Hematopoietic multipotent progenitor cell treated with erythropoietin and hydrocortisone succinate and interleukin-3 and kit ligand, for 8 days (in vitro differentiated cells): Measurements from ENCODE around the gene CHCT1.

ENCODE experiments used
- DNase-seq: peaks from one replicate; pipeline ENCODE4 v3.0.0-alpha.2; 2015

CHCT1 gene

GRCh38 chr17:60445144-60445543 lies 22.9 kb downstream of the CHCT1 start:
- no peak for DNase-seq

- no peak for DNase-seq
Measured at GRCh38 chr17:60447375-60447774, 25.1 kb downstream of the CHCT1 start.

- DNase-seq: no peak
Measured at GRCh38 chr17:60451071-60451470, 28.8 kb downstream of the CHCT1 start.

GRCh38 chr17:60451965-60452364 lies 29.7 kb downstream of the CHCT1 start:
- DNase-seq: no peak

- DNase-seq: no peak
Measured at GRCh38 chr17:60455378-60455777, 33.1 kb downstream of the CHCT1 start.

GRCh38 chr17:60457148-60457547 lies 34.9 kb downstream of the CHCT1 start:
- no peak for DNase-seq

- DNase-seq: no peak
Measured at GRCh38 chr17:60461584-60461983, 39.3 kb downstream of the CHCT1 start.

GRCh38 chr17:60463157-60463835 lies 41.0 kb downstream of the CHCT1 start:
- no peak for DNase-seq

GRCh38 chr17:60464343-60464742 lies 42.1 kb downstream of the CHCT1 start:
- no peak for DNase-seq

- no peak for DNase-seq
Measured at GRCh38 chr17:60468371-60468770, 46.1 kb downstream of the CHCT1 start.

GRCh38 chr17:60471451-60471850 lies 49.2 kb downstream of the CHCT1 start:
- DNase-seq: no peak

- no peak for DNase-seq
Measured at GRCh38 chr17:60472449-60472848, 50.2 kb downstream of the CHCT1 start.

GRCh38 chr17:60473788-60474187 lies 51.5 kb downstream of the CHCT1 start:
- no peak for DNase-seq
